Hepatocyte (in vitro differentiated cells): ENCODE results near the gene GJA5.

Experiments
- EZH2 ChIP-seq: fragments of 200-600 bp; sonication (generic); IDR thresholded peaks from 2 replicates; pipeline ENCODE4 v1.6.1; 2016; ENCODE audit warnings: antibody characterized with exemption, mild to moderate bottlenecking, borderline replicate concordance
- TF ChIP-seq, protein P1 (sequence below): fragments of 200-600 bp; sonication (generic); IDR thresholded peaks from 2 replicates; pipeline ENCODE4 v1.5.1; 2016; ENCODE audit warnings: antibody characterized with exemption, mild to moderate bottlenecking; ENCODE audit not compliant: poor library complexity

DNA sequence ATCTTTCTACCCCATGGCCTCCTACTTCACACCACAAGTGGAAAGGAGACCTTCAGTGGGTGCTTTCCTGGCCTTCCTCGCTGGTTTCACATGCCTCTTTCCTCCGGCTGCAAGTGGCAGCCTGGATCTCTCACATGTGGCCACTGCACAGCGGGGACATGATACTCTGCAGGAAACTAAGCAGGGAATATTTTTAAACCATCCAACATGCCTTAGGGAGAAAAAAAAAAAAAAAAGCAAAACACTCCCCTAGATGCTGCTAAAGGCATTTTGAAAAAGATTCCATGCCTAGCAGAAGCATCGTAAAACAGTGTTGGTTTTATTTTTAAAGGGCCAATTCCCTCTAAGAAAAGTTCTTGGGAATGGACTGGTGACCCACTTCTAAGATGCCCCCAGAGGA lies 12.2 kb upstream of the GJA5 start:
- TF ChIP-seq, protein P1, sequence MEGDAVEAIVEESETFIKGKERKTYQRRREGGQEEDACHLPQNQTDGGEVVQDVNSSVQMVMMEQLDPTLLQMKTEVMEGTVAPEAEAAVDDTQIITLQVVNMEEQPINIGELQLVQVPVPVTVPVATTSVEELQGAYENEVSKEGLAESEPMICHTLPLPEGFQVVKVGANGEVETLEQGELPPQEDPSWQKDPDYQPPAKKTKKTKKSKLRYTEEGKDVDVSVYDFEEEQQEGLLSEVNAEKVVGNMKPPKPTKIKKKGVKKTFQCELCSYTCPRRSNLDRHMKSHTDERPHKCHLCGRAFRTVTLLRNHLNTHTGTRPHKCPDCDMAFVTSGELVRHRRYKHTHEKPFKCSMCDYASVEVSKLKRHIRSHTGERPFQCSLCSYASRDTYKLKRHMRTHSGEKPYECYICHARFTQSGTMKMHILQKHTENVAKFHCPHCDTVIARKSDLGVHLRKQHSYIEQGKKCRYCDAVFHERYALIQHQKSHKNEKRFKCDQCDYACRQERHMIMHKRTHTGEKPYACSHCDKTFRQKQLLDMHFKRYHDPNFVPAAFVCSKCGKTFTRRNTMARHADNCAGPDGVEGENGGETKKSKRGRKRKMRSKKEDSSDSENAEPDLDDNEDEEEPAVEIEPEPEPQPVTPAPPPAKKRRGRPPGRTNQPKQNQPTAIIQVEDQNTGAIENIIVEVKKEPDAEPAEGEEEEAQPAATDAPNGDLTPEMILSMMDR: no peak
- no peak for TF ChIP-seq EZH2
